HCT116 (cell line): ENCODE data around the gene MYL12B.

Source experiments
- EGR1 ChIP-seq: IDR thresholded peaks from 2 replicates; pipeline ENCODE4 v1.6.1; 2012; ENCODE audit warnings: low read depth
- EZH2 ChIP-seq: fragments of 200-600 bp; sonication (generic); IDR thresholded peaks from 2 replicates; pipeline ENCODE4 v1.6.1; 2017; ENCODE audit warnings: antibody characterized with exemption, mixed run types
- EZH2phosphoT487 ChIP-seq: fragments of 200-600 bp; IDR thresholded peaks from 2 replicates; pipeline ENCODE4 v1.6.1; 2018; ENCODE audit warnings: antibody characterized with exemption, borderline replicate concordance
- POLR2AphosphoS5 ChIP-seq: IDR thresholded peaks from 2 replicates; pipeline ENCODE4 v1.6.1; 2011; ENCODE audit warnings: mild to moderate bottlenecking, low read depth, low read length, moderate library complexity
- RAD21 ChIP-seq: IDR thresholded peaks from 2 replicates; pipeline ENCODE4 v1.6.1; 2012; ENCODE audit warnings: low read depth, mild to moderate bottlenecking
- SIN3A ChIP-seq: IDR thresholded peaks from 2 replicates; pipeline ENCODE4 v1.6.1; 2012; ENCODE audit warnings: low read depth
- SP1 ChIP-seq: IDR thresholded peaks from 2 replicates; pipeline ENCODE4 v1.6.1; 2012; ENCODE audit warnings: low read depth
- TCF7L2 ChIP-seq: IDR thresholded peaks from 2 replicates; pipeline ENCODE4 v1.7.0; 2011; ENCODE audit warnings: borderline replicate concordance, inconsistent platforms; ENCODE audit not compliant: insufficient read depth, insufficient read length; ENCODE audit errors: extremely low read depth
- ZNF274 ChIP-seq: fragments of 200-500 bp; sonication (Bioruptor generic); IDR thresholded peaks from 2 replicates; pipeline ENCODE4 v1.6.1; 2014; ENCODE audit warnings: mild to moderate bottlenecking, low read depth, low read length, inconsistent platforms

DNA sequence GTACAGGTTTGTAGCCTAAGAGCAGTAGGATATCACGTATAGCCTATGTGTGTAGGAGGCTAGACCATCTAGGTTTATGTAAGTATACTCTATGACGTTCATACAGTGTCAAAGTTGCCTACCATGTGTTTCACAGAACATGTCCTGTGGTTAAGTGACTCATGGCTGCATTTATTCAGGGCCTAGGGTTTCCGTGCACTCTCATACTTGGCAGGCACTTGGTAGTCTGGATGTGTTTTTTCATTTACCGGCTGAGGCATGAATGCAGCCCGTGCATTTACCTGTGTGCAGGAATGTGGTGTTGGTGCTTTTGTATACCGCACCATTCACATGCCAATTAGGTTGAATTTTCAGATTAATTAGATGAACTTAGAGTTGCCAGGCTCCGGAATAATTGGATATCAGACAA, 43.4 kb downstream of the MYL12B start:
- no peak for TF ChIP-seq RAD21
- no peak for TF ChIP-seq EZH2phosphoT487
- TF ChIP-seq ZNF274 = no peak
- no peak for TF ChIP-seq SP1
- TF ChIP-seq TCF7L2 = no peak
- TF ChIP-seq EGR1 = no peak
- TF ChIP-seq POLR2AphosphoS5 = no peak
- no peak for TF ChIP-seq SIN3A
- TF ChIP-seq EZH2 = no peak
